ENCODE measurements around the gene ASH1L.

The ASH1L gene

DNA sequence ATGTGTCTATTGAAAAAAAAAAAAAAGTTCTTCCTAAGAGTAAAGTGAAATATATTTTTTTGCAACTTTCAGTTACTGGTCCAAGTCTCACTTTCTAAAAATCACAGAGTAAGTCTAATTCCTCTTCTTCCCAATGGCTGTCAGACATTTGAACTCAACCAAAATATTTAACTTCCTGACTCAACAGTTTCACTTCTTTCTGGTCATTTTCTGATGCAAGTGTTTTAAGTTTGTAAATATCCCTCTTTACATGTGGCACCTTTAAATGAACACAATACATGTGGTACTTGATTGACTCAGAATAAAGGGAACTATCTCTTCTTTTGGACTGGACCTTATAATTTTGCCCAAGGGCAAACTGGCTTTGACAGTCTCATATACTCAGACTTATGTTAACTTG, 76.7 kb downstream of the ASH1L start:
- Histone ChIP-seq H3K4me1 (ENCODE audit: insufficient read depth, insufficient read length) (no peaks in the 10 kb centered on the region), H3K27me3 (ENCODE audit: insufficient read depth, insufficient read length) (no peaks in the 10 kb centered on the region), H3K9me3 (ENCODE audit: insufficient read depth, low read length) (no peaks in the 10 kb centered on the region), H3K9ac (ENCODE audit: insufficient read length, low read depth) (no peak overlapping the region), H3K4me3 (ENCODE audit: insufficient read length, low read depth) (no peak overlapping the region), H3K36me3 (ENCODE audit: insufficient read depth, insufficient read length, low read length) (peaks cover 26% of the 10 kb centered on the region)
- TF ChIP-seq YY1 (IDR thresholded peaks at IDR 0.05; ENCODE audit: insufficient read depth, insufficient read length) (no peak), SUZ12 (IDR thresholded peaks at IDR 0.05; ENCODE audit: extremely low read depth, insufficient read depth, insufficient read length) (no peak), ZNF274 (IDR thresholded peaks at IDR 0.05; ENCODE audit: low read depth, low read length) (no peak)
- no peak for DNase-seq (ENCODE audit: low read depth, low spot score)

DNA sequence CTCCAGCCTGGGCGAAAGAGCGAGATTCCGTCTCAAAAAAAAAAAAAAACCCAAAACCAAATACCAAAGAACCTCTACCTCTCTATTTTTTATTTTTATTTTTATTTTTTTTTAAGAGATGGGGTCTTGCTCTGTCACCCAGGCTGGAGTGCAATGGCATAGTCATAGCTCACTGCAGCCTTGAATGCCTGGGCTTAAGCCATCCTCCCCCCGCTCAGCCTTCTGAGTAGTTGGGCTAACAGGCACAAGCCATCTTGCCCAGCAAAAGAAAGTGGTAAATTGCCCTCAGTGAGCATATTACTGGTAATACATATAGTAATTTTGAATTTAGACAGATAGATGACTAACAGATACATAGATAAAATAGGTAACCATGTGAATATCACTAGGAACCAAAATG, 77.4 kb downstream of the ASH1L start:
- no peak for TF ChIP-seq ZNF274 (IDR thresholded peaks at IDR 0.05; ENCODE audit: low read depth, low read length)
- TF ChIP-seq YY1 (IDR thresholded peaks at IDR 0.05; ENCODE audit: insufficient read depth, insufficient read length) = no peak
- no peak for TF ChIP-seq SUZ12 (IDR thresholded peaks at IDR 0.05; ENCODE audit: extremely low read depth, insufficient read depth, insufficient read length)
- DNase-seq (ENCODE audit: low read depth, low spot score) = no peak
- Histone ChIP-seq H3K27me3 (ENCODE audit: insufficient read depth, insufficient read length) (no peaks in the 10 kb centered on the region), H3K4me3 (ENCODE audit: insufficient read length, low read depth) (no peak overlapping the region), H3K4me1 (ENCODE audit: insufficient read depth, insufficient read length) (no peaks in the 10 kb centered on the region), H3K9me3 (ENCODE audit: insufficient read depth, low read length) (no peaks in the 10 kb centered on the region), H3K9ac (ENCODE audit: insufficient read length, low read depth) (no peak overlapping the region), H3K36me3 (ENCODE audit: insufficient read depth, insufficient read length, low read length) (peaks cover 30% of the 10 kb centered on the region)

DNA sequence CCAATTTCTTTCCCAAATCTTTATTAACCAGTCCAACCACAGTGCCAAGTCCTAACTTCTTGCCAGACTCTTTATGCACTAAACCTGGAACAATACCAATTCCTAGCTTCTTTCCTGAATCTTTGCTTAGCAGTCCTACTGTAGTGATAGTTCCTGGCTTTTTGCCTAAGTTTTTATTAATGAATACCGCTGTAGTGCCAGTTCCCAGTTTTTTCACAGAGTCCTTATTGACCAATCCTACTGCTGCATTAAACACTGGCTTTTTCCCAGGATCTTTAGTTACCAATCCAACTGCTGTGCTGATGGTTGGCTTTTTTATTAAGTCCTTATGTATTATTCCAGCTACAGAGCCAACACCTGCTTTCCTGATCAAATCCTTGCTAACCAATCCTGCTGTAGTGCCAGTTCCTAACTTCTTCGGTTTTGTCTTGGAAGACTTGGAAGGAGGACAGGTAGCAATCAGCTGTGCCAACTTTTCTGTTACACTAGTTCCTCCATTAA, 80.8 kb downstream of the ASH1L start:
- Histone ChIP-seq H3K4me1 (ENCODE audit: insufficient read depth, insufficient read length) (no peaks in the 10 kb centered on the region), H3K9ac (ENCODE audit: insufficient read length, low read depth) (no peak overlapping the region), H3K9me3 (ENCODE audit: insufficient read depth, low read length) (no peaks in the 10 kb centered on the region), H3K4me3 (ENCODE audit: insufficient read length, low read depth) (no peak overlapping the region), H3K27me3 (ENCODE audit: insufficient read depth, insufficient read length) (no peaks in the 10 kb centered on the region), H3K36me3 (ENCODE audit: insufficient read depth, insufficient read length, low read length) (peaks cover 46% of the 10 kb centered on the region)
- no peak for DNase-seq (ENCODE audit: low read depth, low spot score)
- no peak for TF ChIP-seq YY1 (IDR thresholded peaks at IDR 0.05; ENCODE audit: insufficient read depth, insufficient read length)
- TF ChIP-seq ZNF274 (IDR thresholded peaks at IDR 0.05; ENCODE audit: low read depth, low read length) = no peak
- no peak for TF ChIP-seq SUZ12 (IDR thresholded peaks at IDR 0.05; ENCODE audit: extremely low read depth, insufficient read depth, insufficient read length)

DNA sequence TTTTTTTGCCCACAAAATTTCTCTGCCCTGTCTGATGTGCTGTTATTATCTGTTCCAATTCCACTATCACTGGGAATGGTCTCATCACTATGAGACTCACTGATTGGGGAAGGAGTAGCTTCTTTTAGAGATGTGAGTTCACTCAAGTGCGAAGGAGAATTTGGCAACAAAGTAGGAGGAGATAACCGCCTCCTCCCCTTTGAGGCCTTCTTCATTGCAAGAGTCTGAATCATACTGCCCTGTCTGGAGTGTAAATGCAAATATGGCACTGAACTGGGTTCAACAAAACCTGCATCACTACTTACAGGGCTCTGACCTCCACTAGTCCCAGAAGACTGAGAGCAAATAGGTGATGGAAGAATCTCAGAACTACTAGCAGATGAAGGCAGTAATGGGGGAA, 83.4 kb downstream of the ASH1L start:
- H3K36me3 ChIP-seq (ENCODE audit: insufficient read depth, insufficient read length, low read length) = peaks cover 47% of the 10 kb centered on the region
- no peaks in the 10 kb centered on the region for H3K27me3 ChIP-seq (ENCODE audit: insufficient read depth, insufficient read length)

DNA sequence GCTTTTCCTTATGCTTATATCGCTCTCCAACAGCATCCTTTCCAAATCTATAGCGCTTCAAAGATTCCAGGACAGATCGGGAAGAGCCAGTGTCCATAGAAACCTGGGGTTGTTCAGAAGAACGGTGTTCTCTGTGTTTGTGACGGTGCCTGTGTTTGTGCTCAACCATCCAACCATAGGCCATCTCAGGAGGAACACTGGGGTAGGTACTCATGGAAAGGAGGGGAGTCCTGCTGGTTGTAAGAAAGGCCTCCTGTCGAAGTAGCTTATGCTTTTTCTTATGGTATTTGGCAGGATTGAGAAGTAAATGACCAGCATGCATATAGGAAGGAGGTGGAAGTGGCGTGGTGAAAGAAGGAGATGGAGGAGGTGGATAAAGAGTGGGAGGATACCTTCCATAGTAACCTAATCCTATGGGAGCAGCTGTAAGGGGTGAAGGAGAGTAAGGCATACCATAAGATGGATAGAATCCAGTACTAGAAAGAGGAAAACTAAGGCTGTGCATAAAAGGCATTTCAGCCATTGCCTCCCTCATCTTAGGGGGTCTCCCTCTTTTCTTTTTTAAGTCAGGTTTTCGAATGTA, 84.2 kb downstream of the ASH1L start:
- Histone ChIP-seq H3K4me3 (ENCODE audit: insufficient read length, low read depth) (no peak overlapping the region), H3K9ac (ENCODE audit: insufficient read length, low read depth) (no peak overlapping the region), H3K9me3 (ENCODE audit: insufficient read depth, low read length) (peaks cover 3% of the 10 kb centered on the region; the same call in 1 of the 2 replicates), H3K4me1 (ENCODE audit: insufficient read depth, insufficient read length) (no peaks in the 10 kb centered on the region), H3K27me3 (ENCODE audit: insufficient read depth, insufficient read length) (no peaks in the 10 kb centered on the region), H3K36me3 (ENCODE audit: insufficient read depth, insufficient read length, low read length) (peaks cover 47% of the 10 kb centered on the region)
- no peak for TF ChIP-seq YY1 (IDR thresholded peaks at IDR 0.05; ENCODE audit: insufficient read depth, insufficient read length)
- no peak for TF ChIP-seq ZNF274 (IDR thresholded peaks at IDR 0.05; ENCODE audit: low read depth, low read length)
- TF ChIP-seq SUZ12 (IDR thresholded peaks at IDR 0.05; ENCODE audit: extremely low read depth, insufficient read depth, insufficient read length) = no peak
- no peak for DNase-seq (ENCODE audit: low read depth, low spot score)

More for the DNA sequence above, 83.4 kb downstream of the ASH1L start:
- Histone ChIP-seq H3K9me3 (ENCODE audit: insufficient read depth, low read length) (no peaks in the 10 kb centered on the region), H3K9ac (ENCODE audit: insufficient read length, low read depth) (no peak overlapping the region), H3K4me3 (ENCODE audit: insufficient read length, low read depth) (no peak overlapping the region), H3K4me1 (ENCODE audit: insufficient read depth, insufficient read length) (no peaks in the 10 kb centered on the region)
- no peak for DNase-seq (ENCODE audit: low read depth, low spot score)
- TF ChIP-seq ZNF274 (IDR thresholded peaks at IDR 0.05; ENCODE audit: low read depth, low read length) = no peak
- TF ChIP-seq YY1 (IDR thresholded peaks at IDR 0.05; ENCODE audit: insufficient read depth, insufficient read length) = no peak
- no peak for TF ChIP-seq SUZ12 (IDR thresholded peaks at IDR 0.05; ENCODE audit: extremely low read depth, insufficient read depth, insufficient read length)

DNA sequence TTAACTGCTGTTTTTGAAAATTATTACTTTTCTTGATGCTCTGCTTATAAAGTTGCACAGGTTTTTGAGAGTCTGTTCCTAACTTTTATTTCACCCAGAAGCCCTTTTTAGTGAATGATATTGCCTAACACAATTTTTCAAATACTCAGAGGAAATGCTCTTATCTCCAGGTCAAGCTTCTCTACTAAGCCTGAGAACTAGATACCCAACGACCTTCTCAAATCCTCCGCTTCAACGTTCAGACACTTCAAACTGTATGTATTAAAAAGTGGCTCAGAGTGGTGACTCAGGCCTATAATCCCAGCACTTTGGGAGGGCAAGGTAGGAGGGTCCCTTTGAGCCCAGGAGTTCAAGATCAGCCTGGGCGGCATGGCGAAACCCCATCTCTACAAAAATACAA, 88.5 kb downstream of the ASH1L start:
- Histone ChIP-seq H3K4me3 (ENCODE audit: insufficient read length, low read depth) (no peak overlapping the region), H3K4me1 (ENCODE audit: insufficient read depth, insufficient read length) (no peaks in the 10 kb centered on the region), H3K27me3 (ENCODE audit: insufficient read depth, insufficient read length) (no peaks in the 10 kb centered on the region), H3K9me3 (ENCODE audit: insufficient read depth, low read length) (peaks cover 31% of the 10 kb centered on the region), H3K9ac (ENCODE audit: insufficient read length, low read depth) (no peak overlapping the region), H3K36me3 (ENCODE audit: insufficient read depth, insufficient read length, low read length) (peaks cover 33% of the 10 kb centered on the region)
- TF ChIP-seq YY1 (IDR thresholded peaks at IDR 0.05; ENCODE audit: insufficient read depth, insufficient read length) = no peak
- TF ChIP-seq SUZ12 (IDR thresholded peaks at IDR 0.05; ENCODE audit: extremely low read depth, insufficient read depth, insufficient read length) = no peak
- no peak for TF ChIP-seq ZNF274 (IDR thresholded peaks at IDR 0.05; ENCODE audit: low read depth, low read length)
- no peak for DNase-seq (ENCODE audit: low read depth, low spot score)

DNA sequence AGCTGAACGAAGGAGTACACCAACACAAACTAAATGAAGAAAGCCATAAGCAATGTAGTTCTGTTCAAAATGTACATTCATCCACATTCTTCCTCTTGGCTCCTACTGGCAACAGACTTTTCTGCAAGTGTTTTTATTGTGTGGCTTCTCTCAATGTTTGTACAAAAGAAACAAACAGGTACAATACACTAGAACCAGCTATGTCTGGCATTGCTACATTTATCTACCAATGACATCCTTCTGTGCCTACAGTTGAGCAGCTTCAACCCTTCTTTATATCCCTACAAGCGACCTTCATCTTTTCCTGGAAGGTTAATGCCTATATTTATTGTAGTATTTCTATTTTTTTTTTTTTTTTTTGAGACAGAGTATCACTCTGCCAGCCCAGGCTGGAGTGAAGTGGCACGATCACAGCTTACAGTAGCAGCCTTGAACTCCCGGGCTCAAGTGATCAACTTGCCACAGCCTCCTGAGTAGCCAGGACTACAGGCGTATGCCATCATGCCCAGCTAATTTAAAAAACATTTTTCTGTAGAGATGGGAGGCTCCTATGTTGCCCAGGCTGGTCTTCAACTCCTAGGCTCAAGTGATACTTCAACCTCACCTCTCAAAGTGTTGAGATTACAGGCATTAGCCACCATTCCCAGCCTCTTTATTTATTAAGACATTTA, 89.3 kb downstream of the ASH1L start:
- H3K27me3 ChIP-seq (ENCODE audit: insufficient read depth, insufficient read length) = no peaks in the 10 kb centered on the region
- peaks cover 31% of the 10 kb centered on the region for H3K9me3 ChIP-seq (ENCODE audit: insufficient read depth, low read length)
- no peak overlapping the region for H3K4me3 ChIP-seq (ENCODE audit: insufficient read length, low read depth)
- H3K9ac ChIP-seq (ENCODE audit: insufficient read length, low read depth) = no peak overlapping the region
- no peak for DNase-seq (ENCODE audit: low read depth, low spot score)
- H3K36me3 ChIP-seq (ENCODE audit: insufficient read depth, insufficient read length, low read length) = peaks cover 27% of the 10 kb centered on the region
- no peaks in the 10 kb centered on the region for H3K4me1 ChIP-seq (ENCODE audit: insufficient read depth, insufficient read length)
- TF ChIP-seq SUZ12 (IDR thresholded peaks at IDR 0.05; ENCODE audit: extremely low read depth, insufficient read depth, insufficient read length) (no peak), YY1 (IDR thresholded peaks at IDR 0.05; ENCODE audit: insufficient read depth, insufficient read length) (no peak), ZNF274 (IDR thresholded peaks at IDR 0.05; ENCODE audit: low read depth, low read length) (no peak)
